SU-DHL-6 (cell line): Measurements from ENCODE around the gene RHCG.

ENCODE experiments used
- EZH2phosphoT487 ChIP-seq: fragments of 200-600 bp; sonication (generic), shearing (Covaris generic); conservative IDR thresholded peaks from 2 replicates; pipeline ENCODE4 v1.6.1; 2018; ENCODE audit warnings: mild to moderate bottlenecking, antibody characterized with exemption, low read length, moderate library complexity, mixed read lengths
- TF ChIP-seq, protein P1 (sequence below): fragments of 200-600 bp; sonication (generic); IDR thresholded peaks from one replicate; pipeline ENCODE4 v1.5.1; 2017; ENCODE audit warnings: antibody characterized with exemption, mild to moderate bottlenecking, low read length, moderate library complexity; ENCODE audit not compliant: insufficient read depth, poor library complexity, severe bottlenecking

DNA sequence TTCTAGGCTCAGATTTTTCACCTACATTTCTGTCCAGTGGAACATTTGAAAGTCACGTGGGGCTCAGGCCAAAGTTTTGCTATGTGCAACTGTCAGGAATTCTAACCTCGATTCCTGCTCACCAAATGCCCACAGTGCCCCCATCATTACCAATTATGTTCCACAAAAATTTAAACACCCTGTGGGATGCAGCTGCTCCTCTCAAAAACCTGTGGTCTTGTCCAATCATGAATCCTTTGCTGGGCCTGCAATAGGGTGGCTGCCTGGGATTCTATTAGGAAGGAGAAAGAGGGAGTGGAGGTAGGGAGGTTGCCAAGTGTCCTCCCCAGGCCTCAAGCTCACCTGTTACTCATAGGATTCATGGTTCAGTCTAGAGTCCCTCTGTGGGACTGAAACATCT lies 68.1 kb downstream of the RHCG start:
- TF ChIP-seq, protein P1, sequence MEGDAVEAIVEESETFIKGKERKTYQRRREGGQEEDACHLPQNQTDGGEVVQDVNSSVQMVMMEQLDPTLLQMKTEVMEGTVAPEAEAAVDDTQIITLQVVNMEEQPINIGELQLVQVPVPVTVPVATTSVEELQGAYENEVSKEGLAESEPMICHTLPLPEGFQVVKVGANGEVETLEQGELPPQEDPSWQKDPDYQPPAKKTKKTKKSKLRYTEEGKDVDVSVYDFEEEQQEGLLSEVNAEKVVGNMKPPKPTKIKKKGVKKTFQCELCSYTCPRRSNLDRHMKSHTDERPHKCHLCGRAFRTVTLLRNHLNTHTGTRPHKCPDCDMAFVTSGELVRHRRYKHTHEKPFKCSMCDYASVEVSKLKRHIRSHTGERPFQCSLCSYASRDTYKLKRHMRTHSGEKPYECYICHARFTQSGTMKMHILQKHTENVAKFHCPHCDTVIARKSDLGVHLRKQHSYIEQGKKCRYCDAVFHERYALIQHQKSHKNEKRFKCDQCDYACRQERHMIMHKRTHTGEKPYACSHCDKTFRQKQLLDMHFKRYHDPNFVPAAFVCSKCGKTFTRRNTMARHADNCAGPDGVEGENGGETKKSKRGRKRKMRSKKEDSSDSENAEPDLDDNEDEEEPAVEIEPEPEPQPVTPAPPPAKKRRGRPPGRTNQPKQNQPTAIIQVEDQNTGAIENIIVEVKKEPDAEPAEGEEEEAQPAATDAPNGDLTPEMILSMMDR = no peak
- no peak for TF ChIP-seq EZH2phosphoT487
